Heart left ventricle (tissue), 13 donors: ENCODE measurements around the gene CACNA2D3.

ENCODE experiments used
- POLR2A ChIP-seq, 2 donors: fragments of 450-650 bp; IDR thresholded peaks; one replicate each; pipeline ENCODE4 v1.6.1; 2017; ENCODE audit warnings: antibody characterized with exemption in 2 of 2, mild to moderate bottlenecking in 2 of 2, moderate library complexity in 2 of 2
- TF ChIP-seq, protein P1 (sequence below), 12 donors: fragments of 200-600 bp; sonication (generic) in 4 of 12; IDR thresholded peaks; one replicate each; pipeline versions ENCODE4 v1.5.0 to v1.8.0; 2018 to 2022; ENCODE audit warnings: antibody characterized with exemption in 12 of 12, mild to moderate bottlenecking in 5 of 12
- donor health status: ischemic (EF 13 %, LVEDD 7.1; RV severe dilation, severe dysfunction).
- donor health status: DM: no; HTN: yes; CAD: no.
- donor health status: DM: no; HTN: no; CAD: no.
- donor health status: ischemic (EF 25% LVEDD 6.9; RV normal size, moderate dysfunction).
- donor health status: ischemic (EF 25% LVEDD 5.7; RV mildly dilated, moderate dysfunction).
- donor health status: ischemic (EF 35%, LVEDD 5.7; RV mildly dilated, moderate dysfunction).
- donor health status: nonischemic (EF 11% LVEDD 7.7; RV severe dilation, severe dysfunction).
- donor health status: DM: yes; HTN: yes; CAD: no.
- donor health status: PGD.
- donor health status: ischemic (EF 29% LVEDD 5.4; RV normal size, mild dysfunction).
- donor health status: nonischemic (EF 23%, LVEDD 6.1; RV moderate dilation, normal function).

DNA sequence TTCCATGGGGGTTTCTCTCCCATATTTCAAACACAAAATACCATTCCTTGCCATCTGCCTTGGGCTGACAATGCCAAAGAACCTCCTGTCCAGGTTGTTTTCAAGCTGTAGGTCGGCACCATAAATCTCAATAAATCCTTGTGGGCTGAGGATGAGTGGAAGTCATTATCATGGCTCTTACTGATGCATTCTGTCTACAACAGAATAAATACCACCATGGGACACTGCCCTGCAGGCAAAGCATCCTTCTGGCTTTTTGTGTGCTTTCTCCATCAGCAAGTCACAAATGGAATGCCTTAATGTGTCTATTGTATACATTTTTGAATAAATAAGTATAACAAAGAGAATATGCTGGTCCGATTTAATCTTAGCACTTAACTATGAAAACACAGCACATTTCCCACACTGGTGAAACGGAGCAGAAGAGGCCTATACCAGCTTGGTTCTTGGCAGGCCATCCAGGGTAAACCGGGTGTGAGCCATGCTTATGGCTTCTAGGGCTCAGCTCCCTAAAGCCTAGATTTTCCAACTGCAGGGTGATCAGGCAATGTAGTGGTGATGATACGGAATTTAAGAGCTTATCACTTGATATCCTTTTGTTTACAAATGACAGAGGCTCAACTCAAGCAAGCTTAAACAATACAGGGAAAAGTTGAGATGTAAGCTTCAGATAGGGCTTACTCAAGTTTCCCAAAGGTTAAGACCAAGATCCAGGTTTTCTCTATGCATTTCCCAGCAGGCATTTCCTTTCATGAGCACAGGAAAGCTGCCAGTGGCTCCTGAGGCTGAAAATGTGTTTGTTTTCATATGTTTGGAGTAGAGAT lies 938.8 kb downstream of the CACNA2D3 start:
- TF ChIP-seq, protein P1, sequence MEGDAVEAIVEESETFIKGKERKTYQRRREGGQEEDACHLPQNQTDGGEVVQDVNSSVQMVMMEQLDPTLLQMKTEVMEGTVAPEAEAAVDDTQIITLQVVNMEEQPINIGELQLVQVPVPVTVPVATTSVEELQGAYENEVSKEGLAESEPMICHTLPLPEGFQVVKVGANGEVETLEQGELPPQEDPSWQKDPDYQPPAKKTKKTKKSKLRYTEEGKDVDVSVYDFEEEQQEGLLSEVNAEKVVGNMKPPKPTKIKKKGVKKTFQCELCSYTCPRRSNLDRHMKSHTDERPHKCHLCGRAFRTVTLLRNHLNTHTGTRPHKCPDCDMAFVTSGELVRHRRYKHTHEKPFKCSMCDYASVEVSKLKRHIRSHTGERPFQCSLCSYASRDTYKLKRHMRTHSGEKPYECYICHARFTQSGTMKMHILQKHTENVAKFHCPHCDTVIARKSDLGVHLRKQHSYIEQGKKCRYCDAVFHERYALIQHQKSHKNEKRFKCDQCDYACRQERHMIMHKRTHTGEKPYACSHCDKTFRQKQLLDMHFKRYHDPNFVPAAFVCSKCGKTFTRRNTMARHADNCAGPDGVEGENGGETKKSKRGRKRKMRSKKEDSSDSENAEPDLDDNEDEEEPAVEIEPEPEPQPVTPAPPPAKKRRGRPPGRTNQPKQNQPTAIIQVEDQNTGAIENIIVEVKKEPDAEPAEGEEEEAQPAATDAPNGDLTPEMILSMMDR (IDR thresholded peaks at IDR 0.05), result no peak
- TF ChIP-seq POLR2A (IDR thresholded peaks at IDR 0.05), result no peak
